Fibroblast of mammary gland (primary cell): ENCODE data around the gene TRPM7.
"Not testable (repeated sequence)": the region's sequence is repeated elsewhere in the genome, so short reads cannot be mapped to it uniquely, and the experiment has no call there.

Experiments used
- DNase-seq: peaks from one replicate; pipeline ENCODE4 v3.0.0-alpha.2; 2010; ENCODE audit warnings: low read depth
- H3K4me3 ChIP-seq: 2 replicates; pipeline ENCODE4 v1.5.1; 2011; ENCODE audit warnings: low read depth, mild to moderate bottlenecking, low read length, moderate library complexity; ENCODE audit not compliant: control insufficient read depth
- CTCF ChIP-seq: conservative IDR thresholded peaks from 2 replicates; pipeline ENCODE4 v1.5.1; 2011; ENCODE audit warnings: low read depth, low read length, inconsistent platforms; ENCODE audit not compliant: control insufficient read depth, insufficient read depth

The TRPM7 gene

GRCh38 chr15:50607129-50607528, 79.5 kb downstream of the TRPM7 start:
- DNase-seq: no peak
- no peak overlapping the region for H3K4me3 ChIP-seq
- TF ChIP-seq CTCF: no peak

- no peak for TF ChIP-seq CTCF
- no peak for DNase-seq
- no peak overlapping the region for H3K4me3 ChIP-seq
Observed at GRCh38 chr15:50605462-50605861, 81.1 kb downstream of the TRPM7 start.

GRCh38 chr15:50602028-50602427, 84.6 kb downstream of the TRPM7 start:
- H3K4me3 ChIP-seq: not testable (repeated sequence)

GRCh38 chr15:50594311-50594710, 92.3 kb downstream of the TRPM7 start:
- no peak for DNase-seq
- TF ChIP-seq CTCF: no peak

More at GRCh38 chr15:50602028-50602427, 84.6 kb downstream of the TRPM7 start:
- DNase-seq: not testable (repeated sequence)

GRCh38 chr15:50593761-50594160, 92.8 kb downstream of the TRPM7 start:
- no peak for DNase-seq
- no peak for TF ChIP-seq CTCF
- H3K4me3 ChIP-seq: no peak overlapping the region

More at GRCh38 chr15:50594311-50594710, 92.3 kb downstream of the TRPM7 start:
- H3K4me3 ChIP-seq: no peak overlapping the region

GRCh38 chr15:50590288-50590687, 96.3 kb downstream of the TRPM7 start:
- no peak for TF ChIP-seq CTCF
- no peak for DNase-seq
- H3K4me3 ChIP-seq: no peak overlapping the region

- TF ChIP-seq CTCF: no peak
- DNase-seq: no peak
- H3K4me3 ChIP-seq: no peak overlapping the region
Observed at GRCh38 chr15:50577492-50577891, 109.1 kb downstream of the TRPM7 start.
